Renal pelvis (tissue), 12 donors: ENCODE results near the gene BTBD8. TPM values are rescaled to one million over a fixed set of nuclear protein-coding genes. Genes with fewer than 3 reads are reported as not detected.
"Not testable (repeated sequence)": the region's sequence is repeated elsewhere in the genome, so short reads cannot be mapped to it uniquely, and the experiment has no call there.

Source experiments
- DNase-seq: peaks from one replicate; pipeline ENCODE4 v3.0.0-alpha.2; 2013
- long read RNA-seq, 16 experiments: transcript quantifications; one replicate each; lab custom pipeline, GENCODE V29; 2026
- polyA plus RNA-seq, 3 donors: library from polyadenylated mRNA; unstranded; fragments of 120-200 nt; gene quantifications; one replicate each; pipeline ENCODE4 v1.2.1, GENCODE V29; 2013; ENCODE audit not compliant: insufficient read length in 3 of 3

Gene BTBD8
- polyA plus RNA-seq = 1 to 10 TPM; 4.9 to 7.9 (median 6.7) TPM
- long read RNA-seq, donor 1 = 0 reads
- long read RNA-seq, donor 2 = 0 reads
- long read RNA-seq, donor 3 = 0 reads
- long read RNA-seq, donor 4 = 0 reads
- long read RNA-seq, donor 5 = 0 reads
- long read RNA-seq, donor 6, partial matches to known transcripts = 5 of 5 reads
- long read RNA-seq, donor 6, other reads (novel, unspliced or antisense) = 0 of 5 reads
- long read RNA-seq, donor 7 = 0 reads
- long read RNA-seq, donor 8 = 0 reads
- long read RNA-seq, donor 9, partial matches to known transcripts = 7 of 7 reads
- long read RNA-seq, donor 9, other reads (novel, unspliced or antisense) = 0 of 7 reads
- long read RNA-seq, donor 10 = 0 reads
- long read RNA-seq, donor 11 = 0 reads
- long read RNA-seq, donor 12, partial matches to known transcripts = 0 of 1 reads
- long read RNA-seq, donor 12, other reads (novel, unspliced or antisense) = 0 of 1 reads
- long read RNA-seq, donor 13 = 0 reads
- long read RNA-seq, donor 14 = 0 reads
- long read RNA-seq, donor 15, partial matches to known transcripts = 10 of 10 reads
- long read RNA-seq, donor 15, other reads (novel, unspliced or antisense) = 0 of 10 reads
- long read RNA-seq, donor 16 = 0 reads

DNA sequence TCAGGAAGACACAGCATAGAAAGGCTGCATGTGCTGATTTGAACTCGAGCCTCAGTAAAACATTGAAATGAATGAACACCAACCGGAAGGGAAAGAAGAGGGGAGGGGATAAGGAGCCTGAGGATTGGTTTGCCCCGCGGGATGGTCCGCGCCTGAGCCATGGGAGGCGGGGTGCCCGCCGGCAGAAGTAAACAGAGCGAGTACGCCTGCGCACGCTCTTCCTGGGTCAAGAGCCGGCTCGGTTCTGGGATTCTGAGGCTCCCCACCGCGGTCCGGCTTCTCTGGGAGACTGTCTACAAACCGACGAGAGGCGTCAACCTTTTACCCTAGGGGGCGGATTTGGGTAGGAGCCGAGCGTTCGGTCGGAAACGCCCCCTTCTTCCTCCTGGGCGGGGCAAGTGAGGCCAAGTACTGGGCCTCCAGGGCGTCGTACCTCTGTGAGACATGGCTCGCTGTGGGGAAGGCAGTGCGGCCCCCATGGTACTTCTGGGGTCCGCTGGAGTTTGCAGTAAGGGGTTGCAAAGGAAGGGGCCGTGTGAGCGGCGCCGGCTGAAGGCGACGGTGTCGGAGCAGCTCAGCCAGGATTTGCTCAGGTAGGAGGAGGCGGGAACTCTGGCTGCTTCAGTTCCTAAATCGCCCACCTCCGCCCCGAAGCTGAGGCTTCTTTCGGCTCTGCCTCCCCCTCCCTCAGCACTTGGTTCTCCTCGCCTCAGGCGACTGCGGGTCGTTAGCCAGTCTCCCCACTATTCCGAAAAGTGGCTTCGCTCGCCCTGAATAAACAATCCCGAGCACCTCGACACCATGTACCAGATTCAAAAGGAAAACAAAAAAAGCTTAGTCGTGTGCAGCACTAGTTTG is at the start of gene BTBD8:
Gene BTBD8 (plus strand): TSS at position 218 of the 858 bp plus-strand sequence. CDS start 227 bp downstream, at position 445.
- DNase-seq = peak; percentile 78

DNA sequence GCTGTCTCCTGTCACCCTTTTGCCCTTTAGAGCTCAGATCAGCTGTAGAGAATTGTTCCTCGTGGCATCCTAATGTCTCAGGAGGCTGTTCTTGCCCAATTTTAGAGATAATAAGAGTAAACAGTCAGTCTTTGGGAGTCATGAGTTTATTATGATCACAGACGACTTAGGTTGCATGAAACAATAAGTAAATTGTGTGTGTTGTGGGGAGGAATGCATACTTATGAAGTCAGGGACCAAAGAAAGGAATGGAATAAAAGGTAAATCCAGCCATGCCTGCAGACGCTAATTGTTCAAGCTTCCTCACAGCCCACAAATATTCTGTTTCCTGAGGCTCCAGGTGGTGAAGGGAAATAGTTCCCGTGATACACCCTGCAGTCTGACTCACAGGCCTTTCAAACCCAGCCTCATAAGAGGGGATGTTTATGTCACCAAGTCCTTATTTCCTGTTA is 49.5 kb upstream of the BTBD8 start:
- DNase-seq = peak; percentile 5

DNA sequence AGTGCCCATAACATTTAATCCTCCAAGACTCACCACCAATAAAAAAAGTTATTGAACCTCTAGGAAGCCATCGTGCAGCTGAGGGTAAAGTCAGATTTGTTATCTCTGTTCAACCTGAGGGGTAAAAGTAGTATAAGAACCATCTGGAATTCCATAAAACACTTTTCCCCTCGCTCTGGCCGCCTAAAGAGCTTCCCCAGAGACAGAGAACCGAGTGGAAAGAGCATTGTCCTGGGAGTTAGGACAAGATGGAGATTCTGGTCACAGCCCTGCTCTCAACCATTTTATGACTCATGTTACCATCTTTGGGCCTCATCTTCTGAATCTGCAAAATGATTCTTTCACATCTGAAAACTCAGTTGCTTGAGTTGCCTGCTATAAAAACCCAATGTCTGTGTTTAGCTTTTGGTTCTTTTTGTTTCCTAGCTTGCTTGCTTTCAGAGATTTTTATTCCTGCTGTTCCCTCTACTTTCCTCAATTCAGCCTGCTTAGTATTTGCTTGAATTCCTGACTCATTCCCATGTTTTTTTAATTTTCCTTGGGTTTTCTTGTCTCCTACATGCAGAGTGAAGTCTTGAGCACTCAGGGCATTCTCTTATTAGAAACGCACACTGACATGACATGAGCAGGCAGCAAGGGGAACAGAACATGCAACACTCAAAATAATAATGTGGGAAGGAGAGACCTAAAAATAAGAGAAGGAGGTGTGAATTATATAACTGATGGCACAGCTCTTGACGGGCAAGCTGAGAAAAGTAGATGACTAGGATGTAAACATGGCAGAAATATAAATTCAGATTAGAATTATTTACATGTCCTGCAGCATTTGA is 48.6 kb upstream of the BTBD8 start:
- DNase-seq = no peak

DNA sequence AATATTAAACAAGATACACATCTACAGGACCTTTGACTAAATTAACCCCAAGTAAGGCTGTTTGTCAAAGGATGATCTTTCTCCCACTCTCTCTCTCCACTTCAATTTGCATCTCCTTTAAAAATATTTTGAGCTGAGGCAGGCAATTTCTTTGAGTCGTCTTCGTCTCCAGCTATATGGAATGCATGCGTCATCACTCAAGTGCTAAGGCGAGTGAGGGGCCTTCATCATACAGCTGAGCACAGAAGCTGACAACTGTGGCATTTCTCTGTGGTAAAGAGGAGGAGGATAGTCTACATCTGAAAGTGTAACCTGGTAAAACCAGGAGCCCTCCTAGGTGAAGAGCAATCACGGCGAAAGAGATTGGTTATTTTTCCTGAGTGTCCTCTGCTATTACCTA is 42.7 kb upstream of the BTBD8 start:
- no peak for DNase-seq

DNA sequence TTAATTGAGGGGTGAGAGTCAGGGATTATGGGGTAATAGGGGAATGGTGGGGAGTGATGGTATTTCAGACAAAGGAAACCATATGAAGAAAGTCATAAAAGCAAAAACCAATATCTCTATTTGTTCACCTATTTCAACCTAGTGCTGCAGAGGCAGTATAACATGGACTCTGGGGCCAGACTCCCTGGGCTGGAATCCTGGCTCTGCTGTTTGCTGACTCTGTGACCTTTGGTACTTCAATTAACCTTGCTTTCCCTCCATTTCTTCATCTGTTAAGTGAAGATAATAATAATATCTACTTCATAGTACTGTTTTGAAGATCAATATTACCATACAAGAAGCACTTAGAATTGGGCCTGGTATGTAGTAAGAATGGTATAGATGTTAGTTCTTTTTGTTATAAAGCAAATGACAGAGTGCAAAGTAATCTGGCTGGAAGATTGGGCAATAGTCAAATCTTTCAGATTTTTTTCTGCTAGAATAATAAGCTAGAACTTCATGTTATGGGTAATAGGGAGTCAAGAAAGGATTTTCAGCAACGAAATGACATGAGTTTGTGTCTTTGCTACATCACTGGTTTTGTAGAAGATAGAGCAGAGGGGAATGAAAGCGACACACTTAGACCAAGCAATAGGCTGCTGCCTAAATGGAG is 41.3 kb upstream of the BTBD8 start:
- no peak for DNase-seq

DNA sequence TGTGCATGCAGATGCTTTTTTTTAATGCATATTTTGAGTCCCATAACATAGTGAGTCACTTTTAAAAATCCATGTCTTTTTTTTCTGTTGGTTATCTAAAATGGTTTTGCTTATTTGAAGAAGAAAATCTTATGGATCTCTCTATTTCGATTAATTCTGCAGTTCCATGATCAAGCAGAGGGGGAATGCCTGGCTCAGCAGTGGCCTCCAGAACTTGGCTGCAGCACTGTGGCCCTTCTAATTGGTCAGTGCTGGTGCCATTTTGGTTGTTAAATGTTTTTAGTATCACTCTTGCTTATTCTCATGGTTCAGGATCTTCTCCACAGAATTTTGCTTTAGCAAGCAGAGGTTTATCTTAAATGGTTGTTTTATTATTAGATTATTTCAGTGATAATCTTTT is 39.2 kb upstream of the BTBD8 start:
- no peak for DNase-seq

DNA sequence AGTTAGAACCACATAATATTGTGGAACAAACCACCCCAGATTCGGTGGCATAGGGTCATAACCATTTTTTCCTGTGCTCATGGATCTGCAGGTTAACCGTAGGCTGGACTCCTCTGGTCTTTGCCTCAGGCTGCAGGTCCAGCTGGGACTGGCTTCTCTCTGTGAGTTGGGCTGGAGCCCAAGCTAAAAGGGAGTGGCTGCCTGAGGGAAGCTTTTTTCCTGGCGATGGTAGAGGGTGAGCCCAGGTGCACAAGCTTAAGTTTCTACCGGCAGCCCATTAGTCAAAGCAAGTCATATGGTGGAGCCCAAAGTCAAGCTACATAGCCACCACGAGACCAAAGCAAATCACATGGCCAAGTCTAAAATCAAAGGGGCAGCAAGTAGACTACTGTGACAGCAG is 36.5 kb upstream of the BTBD8 start:
- DNase-seq = no peak

DNA sequence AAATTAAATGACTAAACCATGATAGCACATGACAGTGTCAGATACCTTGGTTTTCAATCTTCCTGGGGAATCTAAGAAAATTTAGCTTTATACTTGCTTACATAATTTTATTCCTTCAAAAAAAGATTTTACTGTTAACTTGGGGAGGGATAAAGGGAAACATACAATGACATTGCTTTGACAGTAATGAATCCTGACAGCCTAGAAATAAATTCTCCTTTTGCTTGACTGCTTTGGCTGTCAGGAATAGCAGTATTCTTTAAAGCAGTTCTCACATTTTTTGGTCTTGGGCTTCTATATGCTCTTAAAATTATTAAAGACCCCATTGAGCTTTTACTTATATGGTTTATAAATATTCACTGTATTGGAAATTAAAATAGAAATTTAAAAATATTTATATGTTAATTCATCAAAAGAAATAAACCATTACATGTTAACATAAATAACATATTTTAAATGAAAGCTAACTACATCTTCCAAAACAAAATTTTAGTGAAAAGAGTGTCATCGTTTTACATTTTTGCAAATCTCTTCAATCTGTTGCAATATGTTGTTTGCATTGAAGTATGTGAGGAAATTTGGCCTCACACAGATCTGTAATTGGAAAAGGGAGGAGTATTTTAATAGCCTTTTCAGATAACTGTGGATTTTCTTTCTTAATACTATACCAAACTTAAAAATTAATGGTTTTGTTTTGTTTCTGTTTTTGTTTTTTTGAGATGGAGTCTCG is 34.2 kb upstream of the BTBD8 start:
- no peak for DNase-seq

DNA sequence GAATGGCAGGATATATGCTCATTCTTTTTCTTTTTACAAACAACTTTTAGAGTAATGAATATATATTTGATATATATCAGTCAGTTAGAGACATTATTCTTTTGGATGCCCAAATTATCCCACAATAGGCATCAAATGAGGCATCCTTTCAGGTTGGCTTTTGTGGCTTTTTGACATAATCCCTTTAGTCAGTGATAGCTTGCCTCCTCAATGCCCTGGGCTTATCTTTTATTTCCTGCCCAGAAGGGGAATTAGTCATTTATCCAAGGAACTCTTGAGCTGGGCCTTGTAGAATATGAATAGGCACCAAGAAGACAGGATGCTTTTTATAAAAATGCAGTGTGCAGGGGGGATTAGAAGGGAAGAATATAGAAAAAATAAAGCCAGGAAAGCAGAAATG is 28.2 kb upstream of the BTBD8 start:
- no peak for DNase-seq

DNA sequence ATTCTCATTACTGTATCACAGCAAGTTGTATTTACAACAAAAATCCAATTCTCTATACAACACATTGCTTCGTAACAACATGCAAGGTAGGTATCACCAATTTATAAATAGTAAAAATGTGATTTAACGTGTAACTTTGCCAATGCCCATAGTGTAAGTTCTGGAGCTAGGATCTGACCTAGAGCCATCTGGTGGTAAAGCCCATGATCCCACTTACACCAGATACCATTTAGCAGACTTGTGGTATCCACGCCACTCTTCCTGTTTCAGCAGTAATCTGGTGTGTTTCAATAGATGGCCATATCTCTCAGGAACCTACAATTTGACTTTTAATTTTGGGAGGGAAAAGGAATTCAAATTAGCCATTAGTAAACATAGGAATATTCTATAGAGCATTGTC is 15.1 kb upstream of the BTBD8 start:
- no peak for DNase-seq

DNA sequence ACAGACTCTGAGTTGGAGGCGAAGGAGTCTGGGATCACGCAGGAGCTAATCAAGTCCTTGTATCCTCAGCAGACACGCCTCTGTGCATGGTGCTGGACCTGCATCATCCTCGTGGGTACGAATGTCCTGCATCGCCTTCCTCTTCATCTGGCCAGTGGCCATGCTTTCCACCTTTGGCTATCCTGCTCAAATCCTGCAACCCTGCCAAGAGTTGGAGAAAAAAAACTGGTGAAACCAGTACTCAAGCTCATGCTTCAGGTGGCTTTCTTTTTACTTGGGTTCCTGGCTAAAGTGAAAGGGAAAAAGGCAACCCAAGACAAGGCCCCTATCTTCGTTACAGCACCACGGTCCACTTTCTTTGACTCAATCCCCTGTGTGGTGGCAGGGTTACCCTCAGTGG is 13.8 kb upstream of the BTBD8 start:
- DNase-seq = no peak

DNA sequence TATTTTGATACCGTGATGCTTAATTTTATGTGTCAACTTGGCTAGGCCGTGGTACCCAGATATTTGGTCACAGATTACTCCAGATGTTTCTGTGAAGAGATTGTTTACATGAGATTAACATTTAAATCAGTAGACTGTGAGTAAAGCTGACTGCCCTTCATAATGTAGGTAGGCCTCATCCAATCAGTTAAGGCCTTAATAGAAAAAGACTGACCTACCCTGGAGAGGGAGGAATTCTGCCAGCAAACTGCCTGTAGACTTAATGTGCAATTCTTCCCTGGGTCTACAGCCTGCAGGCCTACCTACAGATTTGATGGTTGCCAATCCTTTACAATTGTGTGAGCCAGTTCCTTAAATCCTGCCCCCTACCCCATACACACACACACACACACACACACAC is 9.3 kb upstream of the BTBD8 start:
- no peak for DNase-seq

DNA sequence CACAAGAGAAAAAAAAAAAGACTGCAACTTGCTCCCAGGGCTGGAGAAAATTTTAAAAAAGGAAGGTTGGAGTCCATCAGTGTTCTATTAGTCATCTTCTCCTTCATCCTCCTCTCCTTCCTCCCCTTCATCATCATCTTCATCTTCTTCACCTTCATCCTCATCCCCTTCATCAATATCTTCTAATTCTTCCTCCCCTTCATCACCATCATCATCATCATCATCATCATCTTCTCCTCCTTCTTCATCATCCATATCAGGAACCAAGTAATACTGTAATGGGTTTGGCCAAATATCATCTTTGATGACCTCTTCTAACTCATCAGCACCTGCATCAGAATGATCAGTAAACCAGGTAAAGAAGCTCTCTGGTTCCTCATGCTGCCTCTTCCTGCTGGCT is 5.7 kb upstream of the BTBD8 start:
- not testable (repeated sequence) for DNase-seq

DNA sequence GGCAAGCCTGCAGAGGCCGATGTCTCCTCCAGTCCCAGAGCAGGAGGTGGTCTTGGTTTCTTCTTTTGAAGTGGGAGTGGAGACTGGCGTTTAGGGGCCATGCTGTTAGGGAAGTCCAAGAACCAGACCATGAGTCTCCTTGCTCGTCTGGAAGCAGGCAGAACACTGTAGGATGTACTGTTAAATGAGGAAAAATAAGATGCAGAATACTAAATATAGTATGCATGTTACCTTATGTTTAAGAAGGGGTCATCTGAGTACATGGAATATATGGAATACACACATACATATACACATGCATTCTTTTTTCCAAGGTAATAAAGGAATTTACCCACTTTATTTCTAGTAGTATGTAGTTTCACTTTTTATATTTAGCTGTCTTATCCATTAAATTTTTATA is 4.8 kb upstream of the BTBD8 start, which contains the start of gene SETSIP:
Gene SETSIP (minus strand): TSS at position 101 of the 400 bp plus-strand sequence. CDS start 0 bp downstream, at position 101.
- DNase-seq = no peak

DNA sequence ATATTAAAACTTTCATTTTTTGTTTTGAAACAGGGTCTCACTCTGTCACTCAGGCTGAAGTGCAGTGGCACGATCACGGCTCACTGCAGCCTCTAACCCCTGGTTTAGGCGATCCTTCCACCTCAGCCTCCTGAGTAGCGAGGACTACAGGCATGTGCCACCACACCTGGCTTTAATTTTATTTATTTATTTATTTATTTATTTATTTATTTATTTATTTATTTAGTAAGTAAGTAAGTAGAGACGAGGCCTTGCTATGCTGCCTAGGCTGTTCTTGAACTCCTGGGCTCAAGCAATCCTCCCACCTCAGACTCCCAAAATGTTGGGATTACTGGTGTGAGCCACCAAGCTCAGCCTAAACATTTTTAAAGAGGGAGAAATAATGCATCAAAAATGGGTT is 3.8 kb upstream of the BTBD8 start:
- no peak for DNase-seq

DNA sequence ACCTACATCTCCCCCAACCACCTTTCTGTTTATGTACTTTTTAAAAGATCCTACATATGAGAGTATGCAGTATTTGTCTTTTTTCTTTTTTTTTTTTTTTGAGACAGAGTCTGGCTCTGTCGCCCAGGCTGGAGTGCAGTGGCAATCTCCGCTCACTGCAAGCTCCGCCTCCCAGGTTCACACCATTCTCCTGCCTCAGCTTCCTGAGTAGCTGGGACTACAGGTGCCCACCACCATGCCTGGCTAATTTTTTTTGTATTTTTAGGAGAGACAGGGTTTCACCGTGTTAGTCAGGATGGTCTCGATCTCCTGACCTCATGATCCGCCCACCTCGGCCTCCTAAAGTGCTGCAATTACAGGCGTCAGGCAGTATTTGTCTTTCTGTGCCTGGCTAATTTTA is 2.1 kb upstream of the BTBD8 start:
- DNase-seq = not testable (repeated sequence)

DNA sequence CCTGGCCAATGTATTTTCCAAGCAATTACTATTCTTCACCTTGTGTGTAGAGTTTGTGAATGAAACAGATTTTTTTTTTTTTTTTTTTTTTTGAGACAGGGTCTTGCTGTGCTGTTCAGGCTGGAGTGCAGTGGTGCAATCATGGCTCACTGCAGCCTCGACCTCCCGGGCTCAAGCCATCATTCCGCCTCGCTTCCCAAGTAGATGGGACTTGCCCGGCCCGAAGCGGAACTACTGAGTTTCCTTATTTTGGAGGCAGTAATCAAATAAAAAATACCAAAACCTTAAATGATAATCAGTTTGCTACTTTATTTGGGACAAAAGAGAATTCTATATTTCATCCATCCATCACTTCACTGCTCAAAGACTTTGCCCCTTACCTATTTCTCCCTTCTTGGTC is 704 bp upstream of the BTBD8 start:
- no peak for DNase-seq

DNA sequence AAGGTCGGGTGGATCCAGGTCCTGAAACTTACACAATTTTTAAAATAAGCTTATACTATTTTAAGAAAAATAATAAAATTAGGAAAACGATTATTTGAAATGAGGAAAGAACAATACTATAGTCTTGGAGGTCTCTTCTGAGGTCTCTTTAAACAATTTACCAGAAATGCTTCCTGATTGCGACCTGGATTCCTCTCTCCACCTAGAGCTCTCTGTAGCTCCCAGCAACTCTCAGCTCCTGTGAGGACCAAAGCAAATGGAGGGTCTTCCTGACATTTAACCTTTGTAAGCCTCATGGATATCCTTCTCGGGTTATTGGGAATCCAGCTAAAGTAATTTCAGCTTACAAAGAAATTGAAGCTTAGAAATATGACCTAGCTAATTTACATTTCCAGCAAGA is 886 bp downstream of the BTBD8 start:
- DNase-seq = no peak

DNA sequence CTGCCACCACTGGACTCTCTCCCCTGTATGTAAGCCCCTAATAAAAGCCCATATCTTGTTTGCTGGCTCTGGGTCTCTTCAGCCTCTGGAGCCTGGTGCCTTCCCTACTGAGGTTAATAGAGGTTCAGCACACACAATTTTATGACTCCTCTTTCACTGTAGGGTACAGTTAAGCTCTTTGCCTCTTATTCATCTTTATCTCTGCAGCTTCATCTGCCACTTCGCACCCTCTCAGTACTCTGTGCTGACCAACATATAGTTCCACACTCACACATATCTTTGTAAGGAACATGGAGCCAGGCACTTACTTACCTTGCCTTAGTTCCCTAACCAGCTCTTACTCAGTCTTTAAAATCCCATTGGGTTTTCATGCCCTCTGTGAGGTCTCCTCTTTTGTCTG is 4.5 kb downstream of the BTBD8 start:
- DNase-seq = no peak

DNA sequence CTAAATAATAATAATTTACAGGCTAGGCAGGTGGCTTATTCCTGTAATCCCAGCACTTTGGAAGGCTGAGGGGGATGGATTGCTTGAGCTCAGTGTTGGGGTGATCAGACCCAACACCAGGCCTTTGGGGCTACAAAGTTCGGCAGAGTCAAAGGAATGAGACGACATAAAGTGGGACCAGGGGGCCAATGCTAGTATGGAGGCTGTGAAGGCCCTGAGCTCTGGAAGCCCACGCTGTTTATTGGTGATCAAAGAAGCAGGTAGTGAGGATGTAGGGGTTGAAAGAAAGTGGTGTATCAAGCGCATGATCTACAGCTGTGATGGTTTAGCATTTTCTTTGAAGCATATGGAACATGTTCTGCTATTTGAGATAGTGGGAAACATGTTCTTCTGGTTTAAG is 5.6 kb downstream of the BTBD8 start:
- no peak for DNase-seq
